ENCODE measurements around the gene NEK1.

DNA sequence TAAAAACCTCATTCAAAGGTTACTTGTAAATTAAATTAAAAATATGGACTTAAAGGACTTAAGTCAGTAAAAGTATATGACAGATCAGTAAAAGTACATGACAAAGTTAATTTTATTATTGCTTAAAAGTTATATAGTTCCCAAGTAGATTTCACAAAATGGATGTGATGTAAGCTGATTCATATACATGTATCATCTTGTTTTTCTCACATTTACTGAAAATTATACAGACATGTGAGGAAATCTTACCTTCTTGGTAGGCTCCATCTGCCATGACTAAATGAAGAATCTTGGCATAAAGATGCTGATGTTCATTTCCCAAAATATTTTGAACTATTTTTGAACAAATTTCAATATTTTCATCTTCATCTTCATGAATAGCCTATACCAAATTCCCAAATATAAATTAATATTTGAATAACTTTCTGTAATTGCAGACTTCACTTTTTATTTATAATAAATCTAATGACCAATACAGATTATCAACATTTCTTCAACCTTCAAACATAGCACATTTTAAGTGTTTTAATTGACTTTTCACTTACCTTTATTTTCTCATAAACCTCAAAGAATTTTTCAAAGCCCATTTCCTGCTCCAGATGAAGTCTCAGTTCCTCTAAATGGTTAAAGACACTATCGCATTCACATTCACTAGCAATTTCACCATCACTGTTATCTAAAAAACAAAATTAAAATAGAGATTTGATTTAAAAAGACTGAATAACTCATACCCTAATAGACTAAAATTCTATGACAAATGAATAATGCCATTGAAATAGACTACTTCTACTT is 212.2 kb downstream of the NEK1 start:
- TF ChIP-seq, protein P1, sequence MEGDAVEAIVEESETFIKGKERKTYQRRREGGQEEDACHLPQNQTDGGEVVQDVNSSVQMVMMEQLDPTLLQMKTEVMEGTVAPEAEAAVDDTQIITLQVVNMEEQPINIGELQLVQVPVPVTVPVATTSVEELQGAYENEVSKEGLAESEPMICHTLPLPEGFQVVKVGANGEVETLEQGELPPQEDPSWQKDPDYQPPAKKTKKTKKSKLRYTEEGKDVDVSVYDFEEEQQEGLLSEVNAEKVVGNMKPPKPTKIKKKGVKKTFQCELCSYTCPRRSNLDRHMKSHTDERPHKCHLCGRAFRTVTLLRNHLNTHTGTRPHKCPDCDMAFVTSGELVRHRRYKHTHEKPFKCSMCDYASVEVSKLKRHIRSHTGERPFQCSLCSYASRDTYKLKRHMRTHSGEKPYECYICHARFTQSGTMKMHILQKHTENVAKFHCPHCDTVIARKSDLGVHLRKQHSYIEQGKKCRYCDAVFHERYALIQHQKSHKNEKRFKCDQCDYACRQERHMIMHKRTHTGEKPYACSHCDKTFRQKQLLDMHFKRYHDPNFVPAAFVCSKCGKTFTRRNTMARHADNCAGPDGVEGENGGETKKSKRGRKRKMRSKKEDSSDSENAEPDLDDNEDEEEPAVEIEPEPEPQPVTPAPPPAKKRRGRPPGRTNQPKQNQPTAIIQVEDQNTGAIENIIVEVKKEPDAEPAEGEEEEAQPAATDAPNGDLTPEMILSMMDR (conservative IDR thresholded peaks at IDR 0.05; ENCODE audit: low read length) = no peak
- TF ChIP-seq EZH2phosphoT487 (IDR thresholded peaks at IDR 0.05; ENCODE audit: borderline replicate concordance) = no peak

All from Loucy (cell line).